Activated CD8-positive, alpha-beta memory T cell treated with anti-CD3 and anti-CD28 coated beads, Interleukin-2, amount 10 ng/mL, durations not matched to agents 7 days and 5 days (primary cell): ENCODE measurements around the gene TSPAN15. TPM values are rescaled to one million over a fixed set of nuclear protein-coding genes. Genes with fewer than 3 reads are reported as not detected.

Experiments
- total RNA-seq, 2 experiments: library from RNA; stranded (reverse); gene quantifications; one replicate each; pipeline ENCODE4 v1.2.3, GENCODE V29; 2021

The TSPAN15 gene
- total RNA-seq, 2 experiments from 2014 or later, result 2.5 to 4.2 TPM

Other genes with a start within 250 kb of the TSPAN15 start
- 1 to 10 TPM in 1 of 2 experiments, under 1 TPM in 1; 0.61 to 2.7 TPM for gene HKDC1, start 231.1 kb upstream of the TSPAN15 start, total RNA-seq
- 100 to 1,000 TPM; 121 to 135 TPM for gene HK1, start 173.0 kb upstream of the TSPAN15 start, total RNA-seq
- not detected for gene TACR2, start 34.5 kb upstream of the TSPAN15 start, total RNA-seq
- not detected for gene NEUROG3, start 122.0 kb downstream of the TSPAN15 start, total RNA-seq
- 1 to 10 TPM; 2.6 to 2.9 TPM for gene FAM241B, start 178.8 kb downstream of the TSPAN15 start, total RNA-seq